Sigmoid colon (tissue), 4 donors: Measurements from ENCODE around the gene DENND4A.

ENCODE experiments used
- CTCF ChIP-seq, 4 experiments: fragments of 450-650 bp in 3 of 4; fragments of 200-600 bp in 1 of 4; IDR thresholded peaks; one replicate each; pipeline ENCODE4 v1.5.1; 2016 to 2019; ENCODE audit warnings: antibody characterized with exemption in 4 of 4, mild to moderate bottlenecking in 3 of 4, moderate library complexity in 2 of 4
- EP300 ChIP-seq, 4 donors: sonication (generic); formaldehyde crosslinking; IDR thresholded peaks; one replicate each; pipeline ENCODE4 v1.6.1; 2017; ENCODE audit warnings: antibody characterized with exemption in 4 of 4
- POLR2A ChIP-seq, 2 donors: fragments of 450-650 bp; IDR thresholded peaks; one replicate each; pipeline ENCODE4 v1.6.1; 2016; ENCODE audit warnings: antibody characterized with exemption in 2 of 2, mild to moderate bottlenecking in 2 of 2, moderate library complexity in 2 of 2
- POLR2AphosphoS5 ChIP-seq, 4 donors: sonication (generic); formaldehyde crosslinking; IDR thresholded peaks; one replicate each; pipeline ENCODE4 v1.6.1; 2017; ENCODE audit warnings: antibody characterized with exemption in 4 of 4

- TF ChIP-seq POLR2A (IDR thresholded peaks at IDR 0.05) (no peak), CTCF (IDR thresholded peaks at IDR 0.05) (no peak), EP300 (IDR thresholded peaks at IDR 0.05) (no peak), POLR2AphosphoS5 (IDR thresholded peaks at IDR 0.05) (no peak)
Measured at GRCh38 chr15:65743637-65744252, 48.3 kb downstream of the DENND4A start.
